Testis (tissue), 3 donors: ENCODE measurements around the gene OR5C1. TPM values are rescaled to one million over a fixed set of nuclear protein-coding genes. Genes with fewer than 3 reads are reported as not detected.
"Not testable (repeated sequence)": the region's sequence is repeated elsewhere in the genome, so short reads cannot be mapped to it uniquely, and the experiment has no call there.

Experiments
- DNase-seq: peaks from one replicate; pipeline ENCODE4 v3.0.0-alpha.2; 2019
- H3K27ac ChIP-seq, 2 donors: fragments of 200-600 bp; sonication (generic); one replicate each; pipeline ENCODE4 v1.5.1; 2019
- H3K27me3 ChIP-seq: fragments of 200-600 bp; sonication (generic); one replicate; pipeline ENCODE4 v1.5.1; 2019
- H3K36me3 ChIP-seq: fragments of 200-600 bp; sonication (generic); one replicate; pipeline ENCODE4 v1.5.1; 2017; ENCODE audit warnings: low read depth; ENCODE audit errors: missing control alignments
- H3K4me1 ChIP-seq: fragments of 200-600 bp; sonication (generic); one replicate; pipeline ENCODE4 v1.5.1; 2019
- H3K4me3 ChIP-seq, 2 donors: fragments of 200-600 bp; sonication (generic); one replicate each; pipeline ENCODE4 v1.5.1; 2017 to 2019
- H3K9me3 ChIP-seq: fragments of 200-600 bp; sonication (generic); one replicate; pipeline ENCODE4 v1.5.1; 2017
- POLR2A ChIP-seq: fragments of 450-650 bp; IDR thresholded peaks from one replicate; pipeline ENCODE4 v1.6.1; 2017; ENCODE audit warnings: antibody characterized with exemption, mild to moderate bottlenecking, moderate library complexity
- whole genome bisulfite sequencing, 2 donors: methylation state at CpG; one replicate each; pipeline ENCODE4 v1.1.5; 2018; 5-methylcytosine and 5-hydroxymethylcytosine counted together
- intact Hi-C: fragments of 100-400 bp; cut with DNase I; formaldehyde crosslinking; loops from one replicate; pipeline ENCODE4 v1.15.1; 2023; ENCODE audit warnings: low total_unique reads
- polyA plus RNA-seq: library from polyadenylated mRNA; stranded (reverse); fragments of 350-450 nt; fragmentation: Illumina TruSeq; extraction: RNeasy Lipid Tissue Mini Kit (QIAGEN cat#74804); gene quantifications from one replicate; pipeline ENCODE4 v1.2.3, GENCODE V29; 2014; ENCODE audit warnings: low read depth, low replicate concordance; ENCODE audit not compliant: insufficient read depth
- total RNA-seq, 2 donors: library from RNA; depleted of rRNA; stranded (reverse); fragments of >200 nt; gene quantifications; one replicate each; pipeline ENCODE4 v1.2.3, GENCODE V29; 2016
- TF ChIP-seq, protein P1 (sequence below), 3 experiments: fragments of 450-650 bp in 2 of 3; fragments of 200-600 bp in 1 of 3; sonication (generic) in 1 of 3; IDR thresholded peaks; one replicate each; pipeline ENCODE4 v1.5.1; 2016 to 2019; ENCODE audit warnings: antibody characterized with exemption in 3 of 3, mild to moderate bottlenecking in 2 of 3, moderate library complexity in 1 of 3

OR5C1 gene
- total and polyA plus RNA-seq, 3 donors from 2014 or later, result not detected

- Histone ChIP-seq H3K27ac (no peak overlapping the region), H3K36me3 (no peaks in the 10 kb centered on the region), H3K4me3 (no peak overlapping the region), H3K4me1 (peaks cover 2% of the 10 kb centered on the region), H3K27me3 (no peaks in the 10 kb centered on the region), H3K9me3 (no peaks in the 10 kb centered on the region)
- TF ChIP-seq, protein P1, sequence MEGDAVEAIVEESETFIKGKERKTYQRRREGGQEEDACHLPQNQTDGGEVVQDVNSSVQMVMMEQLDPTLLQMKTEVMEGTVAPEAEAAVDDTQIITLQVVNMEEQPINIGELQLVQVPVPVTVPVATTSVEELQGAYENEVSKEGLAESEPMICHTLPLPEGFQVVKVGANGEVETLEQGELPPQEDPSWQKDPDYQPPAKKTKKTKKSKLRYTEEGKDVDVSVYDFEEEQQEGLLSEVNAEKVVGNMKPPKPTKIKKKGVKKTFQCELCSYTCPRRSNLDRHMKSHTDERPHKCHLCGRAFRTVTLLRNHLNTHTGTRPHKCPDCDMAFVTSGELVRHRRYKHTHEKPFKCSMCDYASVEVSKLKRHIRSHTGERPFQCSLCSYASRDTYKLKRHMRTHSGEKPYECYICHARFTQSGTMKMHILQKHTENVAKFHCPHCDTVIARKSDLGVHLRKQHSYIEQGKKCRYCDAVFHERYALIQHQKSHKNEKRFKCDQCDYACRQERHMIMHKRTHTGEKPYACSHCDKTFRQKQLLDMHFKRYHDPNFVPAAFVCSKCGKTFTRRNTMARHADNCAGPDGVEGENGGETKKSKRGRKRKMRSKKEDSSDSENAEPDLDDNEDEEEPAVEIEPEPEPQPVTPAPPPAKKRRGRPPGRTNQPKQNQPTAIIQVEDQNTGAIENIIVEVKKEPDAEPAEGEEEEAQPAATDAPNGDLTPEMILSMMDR (IDR thresholded peaks at IDR 0.05), result no peak
- no peak for TF ChIP-seq POLR2A
- DNase-seq, result no peak
- WGBS, 2 donors, result 67 to 70% methylated on average over 3 of the region's 3 CpGs
- intact Hi-C loops, result no loop called here
Measured at GRCh38 chr9:122832194-122832593, 43.5 kb downstream of the OR5C1 start.

DNA sequence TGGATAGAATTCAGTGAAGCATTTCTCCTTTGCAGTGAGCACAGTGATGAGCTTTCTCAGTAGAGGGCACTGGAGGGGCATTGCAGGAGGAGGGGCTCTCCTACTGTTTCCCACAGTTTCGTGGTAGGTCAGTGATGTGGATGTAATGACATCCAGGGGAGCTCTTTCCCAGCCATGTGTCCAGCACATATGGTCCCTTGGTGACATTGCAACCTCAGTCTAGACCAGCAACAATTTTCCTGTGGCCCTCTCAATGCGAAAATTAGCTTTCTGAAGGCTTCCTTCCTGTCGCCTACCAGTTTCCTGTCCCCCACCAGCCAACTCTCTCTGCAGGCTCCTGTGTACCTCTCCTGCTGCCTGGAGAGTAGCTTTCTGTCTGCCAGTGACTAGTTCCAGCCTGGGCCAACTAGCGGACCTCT lies 46.6 kb downstream of the OR5C1 start:
- intact Hi-C loops, result no loop called here
- Histone ChIP-seq H3K36me3 (no peaks in the 10 kb centered on the region), H3K27me3 (no peaks in the 10 kb centered on the region), H3K4me3 (no peak overlapping the region), H3K27ac (no peak overlapping the region), H3K4me1 (no peaks in the 10 kb centered on the region), H3K9me3 (no peaks in the 10 kb centered on the region)
- TF ChIP-seq POLR2A, result no peak
- TF ChIP-seq, protein P1 (IDR thresholded peaks at IDR 0.05), result no peak
- WGBS, 2 donors, result 47 to 48% methylated on average over 4 of the region's 4 CpGs
- DNase-seq, result no peak

GRCh38 chr9:122837266-122837850 lies 48.6 kb downstream of the OR5C1 start:
- no peaks in the 10 kb centered on the region for H3K36me3 ChIP-seq
- H3K27ac ChIP-seq, result no peak overlapping the region
- H3K9me3 ChIP-seq, result no peaks in the 10 kb centered on the region
- no peak for TF ChIP-seq POLR2A
- TF ChIP-seq, protein P1 (IDR thresholded peaks at IDR 0.05), result no peak
- intact Hi-C loops, result no loop called here
- no peak overlapping the region for H3K4me3 ChIP-seq
- no peak for DNase-seq
- WGBS, 2 donors, result 88 to 93% methylated on average over 12 to 14 of the region's 14 CpGs
- H3K4me1 ChIP-seq, result no peaks in the 10 kb centered on the region
- no peaks in the 10 kb centered on the region for H3K27me3 ChIP-seq

DNA sequence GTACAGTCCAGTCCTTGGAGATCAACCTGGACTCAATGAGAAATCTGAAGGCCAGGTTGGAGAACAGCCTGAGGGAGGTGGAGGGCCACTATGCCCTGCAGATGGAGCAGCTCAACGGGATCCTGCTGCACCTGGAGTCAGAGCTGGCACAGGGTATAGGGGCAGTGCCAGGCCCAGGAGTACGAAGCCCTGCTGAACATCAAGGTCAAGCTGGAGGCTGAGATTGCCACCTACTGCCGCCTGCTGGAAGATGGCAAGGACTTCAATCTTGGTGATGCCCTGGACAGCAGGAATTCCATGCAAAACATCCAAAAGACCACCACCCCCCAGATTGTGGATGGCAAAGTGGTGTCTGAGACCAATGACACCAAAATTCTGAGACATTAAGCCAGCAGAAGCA lies 49.7 kb downstream of the OR5C1 start:
- WGBS, 2 donors, result 65 to 84% methylated on average over 3 of the region's 3 CpGs
- intact Hi-C loops, H3K4me1 ChIP-seq, H3K9me3 ChIP-seq, H3K27me3 ChIP-seq, H3K4me3 ChIP-seq, H3K27ac ChIP-seq, DNase-seq, H3K36me3 ChIP-seq: not testable (repeated sequence)

Other genes starting within 250 kb of the OR5C1 start
- gene OR1N2, start 235.8 kb upstream of the OR5C1 start, total RNA-seq, result 1 to 10 TPM in 1 of 2 donors, under 1 TPM in 1; 0.39 to 1.7 TPM
- gene OR1N2, start 235.8 kb upstream of the OR5C1 start, polyA plus RNA-seq, result not detected
- under 1 TPM in 1 of 2 donors, not detected in 1; 0.31 TPM for gene OR1L8, start 205.5 kb upstream of the OR5C1 start, total RNA-seq
- 0.36 TPM for gene OR1L8, start 205.5 kb upstream of the OR5C1 start, polyA plus RNA-seq
- gene OR1Q1, start 174.2 kb upstream of the OR5C1 start, total RNA-seq, result not detected
- gene OR1Q1, start 174.2 kb upstream of the OR5C1 start, polyA plus RNA-seq, result not detected
- gene OR1B1, start 131.3 kb upstream of the OR5C1 start, total RNA-seq, result not detected
- not detected for gene OR1B1, start 131.3 kb upstream of the OR5C1 start, polyA plus RNA-seq
- not detected for gene OR1L1, start 127.2 kb upstream of the OR5C1 start, total RNA-seq
- not detected for gene OR1L1, start 127.2 kb upstream of the OR5C1 start, polyA plus RNA-seq
- gene OR1L3, start 113.8 kb upstream of the OR5C1 start, total RNA-seq, result not detected
- gene OR1L3, start 113.8 kb upstream of the OR5C1 start, polyA plus RNA-seq, result not detected
- gene OR1L4, start 64.9 kb upstream of the OR5C1 start, total RNA-seq, result not detected
- gene OR1L4, start 64.9 kb upstream of the OR5C1 start, polyA plus RNA-seq, result not detected
- gene OR1L6, start 46.6 kb upstream of the OR5C1 start, total RNA-seq, result not detected
- gene OR1L6, start 46.6 kb upstream of the OR5C1 start, polyA plus RNA-seq, result not detected
- not detected for gene OR1K1, start 11.2 kb downstream of the OR5C1 start, total RNA-seq
- gene OR1K1, start 11.2 kb downstream of the OR5C1 start, polyA plus RNA-seq, result not detected
- gene PDCL, start 39.7 kb downstream of the OR5C1 start, total RNA-seq, result 10 to 100 TPM; 14.9 to 16.1 TPM
- 10.7 TPM for gene PDCL, start 39.7 kb downstream of the OR5C1 start, polyA plus RNA-seq
- gene RC3H2, start 116.4 kb downstream of the OR5C1 start, total RNA-seq, result 10 to 100 TPM; 70.6 to 78.6 TPM
- 26.1 TPM for gene RC3H2, start 116.4 kb downstream of the OR5C1 start, polyA plus RNA-seq
- 1 to 10 TPM; 9.1 to 9.2 TPM for gene ZBTB6, start 124.4 kb downstream of the OR5C1 start, total RNA-seq
- gene ZBTB6, start 124.4 kb downstream of the OR5C1 start, polyA plus RNA-seq, result 7.2 TPM
- 10 to 100 TPM; 16.8 to 23.1 TPM for gene ZBTB26, start 142.6 kb downstream of the OR5C1 start, total RNA-seq
- gene ZBTB26, start 142.6 kb downstream of the OR5C1 start, polyA plus RNA-seq, result 17.3 TPM
- 100 to 1,000 TPM in 1 of 2 donors, 10 to 100 TPM in 1; 94.0 to 113 TPM for gene RABGAP1, start 152.1 kb downstream of the OR5C1 start, total RNA-seq
- 53.0 TPM for gene RABGAP1, start 152.1 kb downstream of the OR5C1 start, polyA plus RNA-seq
- 1 to 10 TPM; 3.5 to 6.7 TPM for gene GPR21, start 244.7 kb downstream of the OR5C1 start, total RNA-seq
- gene GPR21, start 244.7 kb downstream of the OR5C1 start, polyA plus RNA-seq, result not detected